ENCODE results near the gene RRP7A. TPM values are rescaled to one million over a fixed set of nuclear protein-coding genes. Genes with fewer than 3 reads are reported as not detected.
"Not testable (repeated sequence)": the region's sequence is repeated elsewhere in the genome, so short reads cannot be mapped to it uniquely, and the experiment has no call there.

RRP7A gene
- polyA plus RNA-seq, 1 donor from 2014 or later: 74.7 TPM

GRCh38 chr22:42495533-42496141 lies 24.0 kb downstream of the RRP7A start:
- H3K36me3 Mint-ChIP-seq, H3K9me3 Mint-ChIP-seq, H3K27me3 Mint-ChIP-seq: not testable (repeated sequence)
- Mint-ChIP-seq H3K4me1 (peaks cover 0 to 14% (median 10%) of the 10 kb centered on the region in 3 donors), H3K27ac (peak overlapping the region in 1 of 3 donors; percentile 23), H3K4me3 (peak overlapping the region in 2 of 4 donors; percentile 80 to 82)

GRCh38 chr22:42493393-42493792 lies 26.2 kb downstream of the RRP7A start:
- Mint-ChIP-seq H3K9me3 (no peaks in the 10 kb centered on the region), H3K27ac (no peak overlapping the region), H3K4me1 (peaks cover 0 to 14% (median 10%) of the 10 kb centered on the region in 3 donors), H3K27me3 (peaks cover 12% of the 10 kb centered on the region), H3K4me3 (no peak overlapping the region), H3K36me3 (no peaks in the 10 kb centered on the region)

GRCh38 chr22:42492323-42492690 lies 27.3 kb downstream of the RRP7A start:
- H3K9me3 Mint-ChIP-seq: no peaks in the 10 kb centered on the region
- peaks cover 0 to 10% (median 10%) of the 10 kb centered on the region in 3 donors for H3K4me1 Mint-ChIP-seq
- H3K36me3 Mint-ChIP-seq: no peaks in the 10 kb centered on the region
- H3K27ac Mint-ChIP-seq: no peak overlapping the region
- H3K4me3 Mint-ChIP-seq: no peak overlapping the region
- peaks cover 12% of the 10 kb centered on the region for H3K27me3 Mint-ChIP-seq

GRCh38 chr22:42490243-42490832 lies 29.3 kb downstream of the RRP7A start:
- H3K9me3 Mint-ChIP-seq: no peaks in the 10 kb centered on the region
- H3K4me1 Mint-ChIP-seq: peaks cover 0 to 5% (median 3%) of the 10 kb centered on the region in 3 donors
- H3K27me3 Mint-ChIP-seq: peaks cover 14% of the 10 kb centered on the region
- no peak overlapping the region for H3K4me3 Mint-ChIP-seq
- no peak overlapping the region for H3K27ac Mint-ChIP-seq
- no peaks in the 10 kb centered on the region for H3K36me3 Mint-ChIP-seq

- no peak overlapping the region for H3K4me3 Mint-ChIP-seq
- H3K27me3 Mint-ChIP-seq: peaks cover 11% of the 10 kb centered on the region
- H3K36me3 Mint-ChIP-seq: no peaks in the 10 kb centered on the region
- peak overlapping the region in 1 of 3 donors; percentile 59 for H3K27ac Mint-ChIP-seq
- no peaks in the 10 kb centered on the region for H3K4me1 Mint-ChIP-seq
- no peaks in the 10 kb centered on the region for H3K9me3 Mint-ChIP-seq
Observed at GRCh38 chr22:42489000-42489399, 30.6 kb downstream of the RRP7A start.

- Mint-ChIP-seq H3K27me3 (peaks cover 8% of the 10 kb centered on the region), H3K9me3 (no peaks in the 10 kb centered on the region), H3K4me1 (no peaks in the 10 kb centered on the region), H3K27ac (no peak overlapping the region), H3K4me3 (no peak overlapping the region), H3K36me3 (no peaks in the 10 kb centered on the region)
Observed at GRCh38 chr22:42484506-42484905, 35.1 kb downstream of the RRP7A start.

- not testable (repeated sequence) for H3K9me3 Mint-ChIP-seq, H3K36me3 Mint-ChIP-seq, H3K27me3 Mint-ChIP-seq, H3K4me3 Mint-ChIP-seq, H3K4me1 Mint-ChIP-seq, H3K27ac Mint-ChIP-seq
Observed at GRCh38 chr22:42483610-42484223, 35.9 kb downstream of the RRP7A start.

GRCh38 chr22:42475122-42475521 lies 44.5 kb downstream of the RRP7A start:
- peaks cover 3 to 7% (median 5%) of the 10 kb centered on the region in 3 donors for H3K4me1 Mint-ChIP-seq
- H3K27ac Mint-ChIP-seq: peak overlapping the region in 1 of 3 donors; percentile 1
- H3K36me3 Mint-ChIP-seq: peaks cover 2% of the 10 kb centered on the region
- H3K4me3 Mint-ChIP-seq: no peak overlapping the region
- H3K9me3 Mint-ChIP-seq: no peaks in the 10 kb centered on the region
- H3K27me3 Mint-ChIP-seq: no peaks in the 10 kb centered on the region

- H3K36me3 Mint-ChIP-seq: peaks cover 2% of the 10 kb centered on the region
- H3K27me3 Mint-ChIP-seq: no peaks in the 10 kb centered on the region
- peak overlapping the region in 1 of 3 donors; percentile 59 for H3K27ac Mint-ChIP-seq
Observed at GRCh38 chr22:42473484-42474193, 46.0 kb downstream of the RRP7A start.

GRCh38 chr22:42472671-42473070 lies 46.9 kb downstream of the RRP7A start:
- Mint-ChIP-seq H3K27me3 (no peaks in the 10 kb centered on the region), H3K4me3 (no peak overlapping the region), H3K36me3 (peaks cover 2% of the 10 kb centered on the region), H3K4me1 (peaks cover 0 to 3% (median 3%) of the 10 kb centered on the region in 3 donors), H3K27ac (no peak overlapping the region), H3K9me3 (no peaks in the 10 kb centered on the region)

More at GRCh38 chr22:42473484-42474193, 46.0 kb downstream of the RRP7A start:
- peaks cover 2 to 7% (median 3%) of the 10 kb centered on the region in 3 donors for H3K4me1 Mint-ChIP-seq
- H3K9me3 Mint-ChIP-seq: no peaks in the 10 kb centered on the region
- no peak overlapping the region for H3K4me3 Mint-ChIP-seq

- Mint-ChIP-seq H3K36me3 (peaks cover 2% of the 10 kb centered on the region), H3K27me3 (no peaks in the 10 kb centered on the region), H3K9me3 (no peaks in the 10 kb centered on the region), H3K4me1 (peaks cover 0 to 3% (median 3%) of the 10 kb centered on the region in 3 donors), H3K4me3 (no peak overlapping the region), H3K27ac (no peak overlapping the region)
Observed at GRCh38 chr22:42471441-42471840, 48.2 kb downstream of the RRP7A start.

- no peaks in the 10 kb centered on the region for H3K9me3 Mint-ChIP-seq
- peaks cover 2% of the 10 kb centered on the region for H3K36me3 Mint-ChIP-seq
- no peak overlapping the region for H3K4me3 Mint-ChIP-seq
- no peaks in the 10 kb centered on the region for H3K27me3 Mint-ChIP-seq
- H3K27ac Mint-ChIP-seq: peak overlapping the region in 1 of 3 donors; percentile 32
- H3K4me1 Mint-ChIP-seq: peaks cover 0 to 3% (median 3%) of the 10 kb centered on the region in 3 donors
Observed at GRCh38 chr22:42470366-42471082, 49.1 kb downstream of the RRP7A start.

GRCh38 chr22:42468841-42469240 lies 50.8 kb downstream of the RRP7A start:
- no peaks in the 10 kb centered on the region for H3K36me3 Mint-ChIP-seq
- H3K4me1 Mint-ChIP-seq: peaks cover 0 to 3% (median 3%) of the 10 kb centered on the region in 3 donors
- no peak overlapping the region for H3K4me3 Mint-ChIP-seq
- H3K9me3 Mint-ChIP-seq: no peaks in the 10 kb centered on the region
- no peak overlapping the region for H3K27ac Mint-ChIP-seq
- peaks cover 2% of the 10 kb centered on the region for H3K27me3 Mint-ChIP-seq

GRCh38 chr22:42462016-42462415 lies 57.6 kb downstream of the RRP7A start:
- no peak overlapping the region for H3K27ac Mint-ChIP-seq

More at GRCh38 chr22:42462016-42462415, 57.6 kb downstream of the RRP7A start:
- peaks cover 0 to 8% (median 4%) of the 10 kb centered on the region in 3 donors for H3K4me1 Mint-ChIP-seq
- peaks cover 3% of the 10 kb centered on the region for H3K36me3 Mint-ChIP-seq
- peaks cover 24% of the 10 kb centered on the region for H3K27me3 Mint-ChIP-seq
- no peaks in the 10 kb centered on the region for H3K9me3 Mint-ChIP-seq
- no peak overlapping the region for H3K4me3 Mint-ChIP-seq
